DOHH2 (cell line): ENCODE measurements around the gene MACIR.

Experiments
- CTCF ChIP-seq: fragments of 200-600 bp; sonication (generic); IDR thresholded peaks from one replicate; pipeline ENCODE4 v1.5.1; 2014; ENCODE audit warnings: antibody characterized with exemption, mild to moderate bottlenecking, low read depth, low read length; ENCODE audit not compliant: poor library complexity, severe bottlenecking
- EZH2phosphoT487 ChIP-seq: fragments of 200-600 bp; sonication (generic); IDR thresholded peaks from 2 replicates; pipeline ENCODE4 v1.6.1; 2017; ENCODE audit warnings: borderline replicate concordance, mild to moderate bottlenecking, antibody characterized with exemption, low read length, moderate library complexity, mixed read lengths

DNA sequence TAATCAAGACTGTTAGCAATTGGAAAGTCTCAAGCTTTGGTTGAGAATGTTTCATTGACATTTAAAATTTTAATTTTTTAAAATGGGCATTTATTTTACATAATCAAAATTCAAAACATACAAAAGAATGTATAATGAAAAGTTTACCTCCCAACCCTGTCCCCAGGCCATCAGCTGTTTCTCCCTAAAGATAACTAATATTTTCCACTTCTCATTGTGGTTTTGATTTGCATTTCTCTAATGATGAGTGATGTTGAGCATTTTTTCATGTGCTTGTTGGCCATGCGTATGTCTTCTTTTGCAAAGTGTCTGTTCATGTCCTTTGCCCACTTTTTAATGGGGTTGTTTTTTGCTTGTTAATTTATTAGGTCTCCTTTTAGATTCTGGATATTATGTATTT lies 11.4 kb upstream of the MACIR start:
- TF ChIP-seq CTCF (no peak), EZH2phosphoT487 (no peak)
